Upper lobe of right lung (tissue), 1 donor: ENCODE measurements around the gene TANGO6. TPM values are rescaled to one million over a fixed set of nuclear protein-coding genes. Genes with fewer than 3 reads are reported as not detected.
A peak's percentile ranks its signal among the peaks of the same experiment; 100 is the strongest.

Experiments used
- ATAC-seq: fragments of 200-7000 bp; cut with Tn5 transposase; one replicate; pipeline ENCODE4 v1.9.1; 2020; ENCODE audit warnings: mild to moderate bottlenecking, moderate library complexity
- DNase-seq: peaks from one replicate; pipeline ENCODE4 v3.0.0-alpha.2; 2020
- H3K27ac ChIP-seq: fragments of 200-600 bp; one replicate; pipeline ENCODE4 v1.8.0; 2022
- H3K27me3 ChIP-seq: fragments of 200-600 bp; one replicate; pipeline ENCODE4 v1.8.0; 2022; ENCODE audit warnings: mild to moderate bottlenecking
- H3K36me3 ChIP-seq: fragments of 200-600 bp; one replicate; pipeline ENCODE4 v1.8.0; 2022
- H3K4me1 ChIP-seq: fragments of 200-600 bp; one replicate; pipeline ENCODE4 v1.8.0; 2022
- H3K4me3 ChIP-seq: fragments of 200-600 bp; one replicate; pipeline ENCODE4 v1.8.0; 2022; ENCODE audit warnings: mild to moderate bottlenecking
- H3K9me3 ChIP-seq: fragments of 200-600 bp; one replicate; pipeline ENCODE4 v1.8.0; 2022
- intact Hi-C: fragments of 100-400 bp; cut with DNase I; formaldehyde crosslinking; loops from one replicate; pipeline ENCODE4 v1.11.0; 2022
- total RNA-seq: library from RNA; stranded (reverse); fragmentation: NEBNext Ultra II Directional; extraction: Animal tissue kit (Norgen Biotek cat#: 25700); gene quantifications from one replicate; pipeline ENCODE4 v1.2.1, GENCODE V29; 2021
- TF ChIP-seq, protein P1 (sequence below): fragments of 200-600 bp; IDR thresholded peaks from one replicate; pipeline ENCODE4 v1.8.0; 2022; ENCODE audit warnings: antibody characterized with exemption
- donor health status: DM: no; HTN: yes; CAD: no; lungs with severe emphysema.

TANGO6 gene
- total RNA-seq, 1 donor from 2014 or later, result 19.1 TPM

DNA sequence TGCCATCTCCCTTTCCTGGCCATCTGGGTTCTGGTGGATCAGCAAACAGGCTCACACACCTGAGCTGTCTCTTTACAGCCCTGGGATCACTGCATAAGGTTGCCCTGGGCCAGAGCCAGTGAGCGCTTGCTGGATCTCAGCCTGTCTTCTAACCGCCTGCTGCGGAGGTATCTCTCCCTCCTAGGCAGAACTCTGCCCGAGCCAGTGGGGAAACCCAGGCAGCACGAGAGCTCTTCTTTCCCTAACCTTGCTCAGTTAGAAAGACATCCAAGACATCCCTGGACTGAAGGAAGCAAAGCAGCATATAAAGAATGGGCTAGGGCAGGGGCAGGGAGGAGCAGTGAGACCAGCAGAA, 268.5 kb downstream of the TANGO6 start:
- Histone ChIP-seq H3K27me3 (peaks cover 2% of the 10 kb centered on the region), H3K4me1 (peaks cover 23% of the 10 kb centered on the region), H3K27ac (no peak overlapping the region), H3K36me3 (peaks cover 53% of the 10 kb centered on the region), H3K9me3 (no peaks in the 10 kb centered on the region), H3K4me3 (no peak overlapping the region)
- ATAC-seq (no peak), DNase-seq (peak; percentile 50)
- TF ChIP-seq, protein P1, sequence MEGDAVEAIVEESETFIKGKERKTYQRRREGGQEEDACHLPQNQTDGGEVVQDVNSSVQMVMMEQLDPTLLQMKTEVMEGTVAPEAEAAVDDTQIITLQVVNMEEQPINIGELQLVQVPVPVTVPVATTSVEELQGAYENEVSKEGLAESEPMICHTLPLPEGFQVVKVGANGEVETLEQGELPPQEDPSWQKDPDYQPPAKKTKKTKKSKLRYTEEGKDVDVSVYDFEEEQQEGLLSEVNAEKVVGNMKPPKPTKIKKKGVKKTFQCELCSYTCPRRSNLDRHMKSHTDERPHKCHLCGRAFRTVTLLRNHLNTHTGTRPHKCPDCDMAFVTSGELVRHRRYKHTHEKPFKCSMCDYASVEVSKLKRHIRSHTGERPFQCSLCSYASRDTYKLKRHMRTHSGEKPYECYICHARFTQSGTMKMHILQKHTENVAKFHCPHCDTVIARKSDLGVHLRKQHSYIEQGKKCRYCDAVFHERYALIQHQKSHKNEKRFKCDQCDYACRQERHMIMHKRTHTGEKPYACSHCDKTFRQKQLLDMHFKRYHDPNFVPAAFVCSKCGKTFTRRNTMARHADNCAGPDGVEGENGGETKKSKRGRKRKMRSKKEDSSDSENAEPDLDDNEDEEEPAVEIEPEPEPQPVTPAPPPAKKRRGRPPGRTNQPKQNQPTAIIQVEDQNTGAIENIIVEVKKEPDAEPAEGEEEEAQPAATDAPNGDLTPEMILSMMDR, result no peak
- intact Hi-C loops, result loop anchor here (10.0 kb wide), 2 partner anchors 207 to 587 kb away; no protein-coding TSS in a partner anchor

DNA sequence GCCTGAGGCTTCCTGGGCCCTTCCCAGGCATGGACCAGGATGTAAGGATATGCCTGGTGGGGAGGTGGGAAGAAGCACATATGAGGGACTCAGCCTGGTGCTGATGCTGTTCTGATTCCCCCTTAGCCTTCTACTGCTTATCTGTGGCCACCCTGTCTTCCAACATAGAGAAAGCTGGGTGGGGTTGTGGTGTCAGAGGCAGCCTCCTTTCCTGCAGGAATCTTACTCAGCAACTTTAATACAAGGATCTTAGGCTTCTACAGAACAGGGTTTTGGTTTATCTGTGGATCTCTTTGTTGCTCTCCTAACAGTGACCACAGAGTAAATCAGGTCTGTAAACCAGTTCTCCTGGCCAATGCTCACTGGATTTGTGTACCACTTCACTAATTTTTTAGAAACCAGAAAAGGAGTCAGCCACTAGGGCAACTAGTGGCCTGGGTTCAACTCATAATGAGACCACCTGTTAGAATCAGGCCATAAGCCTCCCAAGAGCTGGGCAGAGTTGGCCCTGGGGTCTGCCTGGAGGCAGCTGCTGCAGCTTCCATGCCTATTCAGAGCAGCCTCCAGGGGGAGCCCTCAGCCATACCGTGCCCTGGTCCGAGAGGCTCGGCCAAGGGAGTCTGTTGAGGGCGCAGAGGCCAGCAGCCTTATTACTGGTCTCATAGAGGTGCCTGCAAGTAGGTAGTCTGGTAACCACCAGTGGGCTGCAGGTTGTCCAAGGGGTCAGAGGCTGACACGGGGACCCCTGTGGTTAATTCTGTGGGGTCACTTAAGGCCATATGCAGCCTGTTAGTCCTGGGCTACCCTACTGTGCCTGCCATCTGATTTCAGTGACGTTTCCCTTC, 269.2 kb downstream of the TANGO6 start:
- peaks cover 53% of the 10 kb centered on the region for H3K36me3 ChIP-seq
- no peak overlapping the region for H3K27ac ChIP-seq
- intact Hi-C loops, result loop anchor here (10.0 kb wide), 2 partner anchors 208 to 588 kb away; no protein-coding TSS in a partner anchor

DNA sequence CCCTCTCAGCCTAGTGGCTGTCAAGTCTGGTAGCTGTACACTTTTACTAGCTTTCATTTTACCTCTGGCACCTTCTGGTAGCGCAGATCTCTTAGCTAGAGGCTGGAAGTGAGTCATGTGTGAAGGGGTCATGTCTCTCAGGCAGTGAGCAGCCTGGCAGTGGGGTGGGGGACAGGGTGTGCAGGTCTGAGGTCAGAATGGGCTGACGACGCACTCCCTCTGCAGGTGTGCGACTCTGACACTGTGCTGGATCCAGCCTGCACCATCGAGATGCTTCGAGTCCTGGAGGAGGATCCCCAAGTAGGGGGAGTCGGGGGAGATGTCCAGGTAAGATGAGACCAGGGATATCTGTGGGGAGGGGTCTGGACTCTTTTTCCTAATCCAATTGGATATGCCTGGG, 269.9 kb downstream of the TANGO6 start:
- no peak overlapping the region for H3K4me3 ChIP-seq
- TF ChIP-seq, protein P1, result no peak
- no peak overlapping the region for H3K27ac ChIP-seq
- H3K36me3 ChIP-seq, result peaks cover 60% of the 10 kb centered on the region
- DNase-seq, result peak; percentile 39
- intact Hi-C loops, result loop anchor here (10.0 kb wide), 2 partner anchors 208 to 588 kb away; no protein-coding TSS in a partner anchor
- H3K27me3 ChIP-seq, result no peaks in the 10 kb centered on the region
- no peaks in the 10 kb centered on the region for H3K9me3 ChIP-seq
- ATAC-seq, result no peak
- peaks cover 14% of the 10 kb centered on the region for H3K4me1 ChIP-seq

More for the DNA sequence above, 269.2 kb downstream of the TANGO6 start:
- Histone ChIP-seq H3K4me1 (peaks cover 21% of the 10 kb centered on the region), H3K9me3 (no peaks in the 10 kb centered on the region), H3K4me3 (no peak overlapping the region), H3K27me3 (no peaks in the 10 kb centered on the region)
- ATAC-seq, result peak; percentile 82
- TF ChIP-seq, protein P1, result peak; percentile 76
- DNase-seq, result peak; percentile 82

DNA sequence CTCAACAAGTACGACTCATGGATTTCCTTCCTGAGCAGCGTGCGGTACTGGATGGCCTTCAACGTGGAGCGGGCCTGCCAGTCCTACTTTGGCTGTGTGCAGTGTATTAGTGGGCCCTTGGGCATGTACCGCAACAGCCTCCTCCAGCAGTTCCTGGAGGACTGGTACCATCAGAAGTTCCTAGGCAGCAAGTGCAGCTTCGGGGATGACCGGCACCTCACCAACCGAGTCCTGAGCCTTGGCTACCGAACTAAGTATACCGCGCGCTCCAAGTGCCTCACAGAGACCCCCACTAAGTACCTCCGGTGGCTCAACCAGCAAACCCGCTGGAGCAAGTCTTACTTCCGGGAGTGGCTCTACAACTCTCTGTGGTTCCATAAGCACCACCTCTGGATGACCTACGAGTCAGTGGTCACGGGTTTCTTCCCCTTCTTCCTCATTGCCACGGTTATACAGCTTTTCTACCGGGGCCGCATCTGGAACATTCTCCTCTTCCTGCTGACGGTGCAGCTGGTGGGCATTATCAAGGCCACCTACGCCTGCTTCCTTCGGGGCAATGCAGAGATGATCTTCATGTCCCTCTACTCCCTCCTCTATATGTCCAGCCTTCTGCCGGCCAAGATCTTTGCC, 271.1 kb downstream of the TANGO6 start:
- Histone ChIP-seq H3K27me3 (no peaks in the 10 kb centered on the region), H3K4me3 (no peak overlapping the region), H3K4me1 (peaks cover 9% of the 10 kb centered on the region), H3K9me3 (no peaks in the 10 kb centered on the region), H3K27ac (no peak overlapping the region), H3K36me3 (peaks cover 68% of the 10 kb centered on the region)
- TF ChIP-seq, protein P1, result no peak
- DNase-seq, result peak; percentile 27
- intact Hi-C loops, result loop anchor here (10.0 kb wide), 2 partner anchors 210 to 590 kb away; no protein-coding TSS in a partner anchor
- no peak for ATAC-seq

DNA sequence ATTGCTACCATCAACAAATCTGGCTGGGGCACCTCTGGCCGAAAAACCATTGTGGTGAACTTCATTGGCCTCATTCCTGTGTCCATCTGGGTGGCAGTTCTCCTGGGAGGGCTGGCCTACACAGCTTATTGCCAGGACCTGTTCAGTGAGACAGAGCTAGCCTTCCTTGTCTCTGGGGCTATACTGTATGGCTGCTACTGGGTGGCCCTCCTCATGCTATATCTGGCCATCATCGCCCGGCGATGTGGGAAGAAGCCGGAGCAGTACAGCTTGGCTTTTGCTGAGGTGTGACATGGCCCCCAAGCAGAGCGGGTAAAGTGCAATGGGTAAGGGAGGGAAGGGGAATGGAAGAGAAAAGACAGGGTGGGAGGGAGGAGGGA, 271.6 kb downstream of the TANGO6 start:
- H3K36me3 ChIP-seq, result peaks cover 68% of the 10 kb centered on the region
- DNase-seq (peak; percentile 30), ATAC-seq (no peak)
- H3K4me3 ChIP-seq, result no peak overlapping the region
- H3K4me1 ChIP-seq, result peaks cover 9% of the 10 kb centered on the region
- TF ChIP-seq, protein P1, result no peak
- H3K27me3 ChIP-seq, result no peaks in the 10 kb centered on the region
- no peaks in the 10 kb centered on the region for H3K9me3 ChIP-seq
- H3K27ac ChIP-seq, result no peak overlapping the region
- intact Hi-C loops, result loop anchor here (10.0 kb wide), 2 partner anchors 210 to 590 kb away; no protein-coding TSS in a partner anchor
